ENCODE data around the gene ULK4.
"Not testable (repeated sequence)": the region's sequence is repeated elsewhere in the genome, so short reads cannot be mapped to it uniquely, and the experiment has no call there.

GRCh38 chr3:41556245-41556644, 405.7 kb downstream of the ULK4 start:
- TF ChIP-seq CTCF (IDR thresholded peaks at IDR 0.05; ENCODE audit: borderline replicate concordance, extremely low read depth, low read length, poor library complexity, severe bottlenecking); EZH2 (IDR thresholded peaks at IDR 0.05; ENCODE audit: borderline replicate concordance, low read depth, low read length, severe bottlenecking): not testable (repeated sequence)

All from DND-41 (cell line).